CD4-positive, alpha-beta memory T cell (primary cell): Measurements from ENCODE around the gene RAPGEF4. TPM values are rescaled to one million over a fixed set of nuclear protein-coding genes. Genes with fewer than 3 reads are reported as not detected.

Source experiments
- CTCF ChIA-PET: fragments of 350-600 bp; sonication (Branson Sonifier 250); formaldehyde crosslinking; loops from one replicate; lab custom pipeline; 2021; ENCODE audit warnings: inconsistent platforms; ENCODE audit not compliant: partially characterized antibody; lab: Charles Lee
- POLR2A ChIA-PET: fragments of 350-600 bp; sonication (Branson Sonifier 250); formaldehyde crosslinking; loops from one replicate; lab custom pipeline; 2021; ENCODE audit not compliant: partially characterized antibody; lab: Charles Lee
- DNase-seq, 5 donors: peaks; one replicate each; pipeline versions ENCODE4 v3.0.0 to v3.0.0-alpha.2; 2020 to 2022; ENCODE audit warnings: mixed read lengths in 1 of 5
- H3K27ac ChIP-seq: one replicate; pipeline ENCODE4 v1.7.0; 2013; ENCODE audit warnings: low read depth, low read length
- H3K27me3 ChIP-seq: 2 replicates; pipeline ENCODE4 v1.7.0; 2013; ENCODE audit warnings: mild to moderate bottlenecking, low read length, moderate library complexity; ENCODE audit not compliant: insufficient read depth
- H3K36me3 ChIP-seq: 2 replicates; pipeline ENCODE4 v1.7.0; 2013; ENCODE audit warnings: mild to moderate bottlenecking, low read length, moderate library complexity; ENCODE audit not compliant: insufficient read depth
- H3K4me1 ChIP-seq: 2 replicates; pipeline ENCODE4 v1.7.0; 2013; ENCODE audit warnings: mild to moderate bottlenecking, low read length, moderate library complexity; ENCODE audit not compliant: insufficient read depth
- H3K4me3 ChIP-seq, 2 donors: one replicate each; pipeline ENCODE4 v1.7.0; 2013; ENCODE audit warnings: low read length in 2 of 2, mild to moderate bottlenecking in 1 of 2
- H3K9me3 ChIP-seq, 2 donors: one replicate each; pipeline ENCODE4 v1.7.0; 2013; ENCODE audit warnings: low read length in 2 of 2, control low read depth in 1 of 2; ENCODE audit not compliant: control insufficient read depth in 1 of 2
- H3K27ac Mint-ChIP-seq, 7 donors: one replicate each; pipeline ENCODE4 v1.8.0; 2020 to 2021; ENCODE audit warnings: mixed read lengths in 7 of 7, mild to moderate bottlenecking in 6 of 7, inconsistent platforms in 3 of 7, moderate library complexity in 3 of 7
- H3K27me3 Mint-ChIP-seq, 2 donors: one replicate each; pipeline ENCODE4 v1.8.0; 2020 to 2021; ENCODE audit warnings: mixed read lengths in 2 of 2
- H3K36me3 Mint-ChIP-seq, 2 donors: one replicate each; pipeline ENCODE4 v1.8.0; 2020 to 2021; ENCODE audit warnings: mixed read lengths in 2 of 2, inconsistent platforms in 1 of 2, mild to moderate bottlenecking in 1 of 2
- H3K4me1 Mint-ChIP-seq, 4 donors: one replicate each; pipeline ENCODE4 v1.8.0; 2020 to 2021; ENCODE audit warnings: mixed read lengths in 4 of 4, mild to moderate bottlenecking in 1 of 4
- H3K4me3 Mint-ChIP-seq, 8 donors: one replicate each; pipeline ENCODE4 v1.8.0; 2020 to 2021; ENCODE audit warnings: mixed read lengths in 8 of 8, mild to moderate bottlenecking in 7 of 8, moderate library complexity in 6 of 8, inconsistent platforms in 3 of 8
- H3K9me3 Mint-ChIP-seq, 8 donors: one replicate each; pipeline ENCODE4 v1.8.0; 2020 to 2021; ENCODE audit warnings: mixed read lengths in 8 of 8, mild to moderate bottlenecking in 5 of 8, inconsistent platforms in 3 of 8, moderate library complexity in 1 of 8
- intact Hi-C: fragments of 100-400 bp; cut with micrococcal nuclease; formaldehyde crosslinking; loops from one replicate; pipeline ENCODE4 v1.15.1; 2023
- polyA plus RNA-seq, 2 donors: library from polyadenylated mRNA; unstranded; fragments of 300-500 nt; fragmentation: Illumina TruSeq; gene quantifications; one replicate each; pipeline ENCODE4 v1.2.3, GENCODE V29; 2021
- total RNA-seq, 2 experiments: library from RNA; stranded (reverse); gene quantifications; one replicate each; pipeline ENCODE4 v1.2.3, GENCODE V29; 2021

RAPGEF4 gene
- total and polyA plus RNA-seq, 4 experiments from 2014 or later: not detected

DNA sequence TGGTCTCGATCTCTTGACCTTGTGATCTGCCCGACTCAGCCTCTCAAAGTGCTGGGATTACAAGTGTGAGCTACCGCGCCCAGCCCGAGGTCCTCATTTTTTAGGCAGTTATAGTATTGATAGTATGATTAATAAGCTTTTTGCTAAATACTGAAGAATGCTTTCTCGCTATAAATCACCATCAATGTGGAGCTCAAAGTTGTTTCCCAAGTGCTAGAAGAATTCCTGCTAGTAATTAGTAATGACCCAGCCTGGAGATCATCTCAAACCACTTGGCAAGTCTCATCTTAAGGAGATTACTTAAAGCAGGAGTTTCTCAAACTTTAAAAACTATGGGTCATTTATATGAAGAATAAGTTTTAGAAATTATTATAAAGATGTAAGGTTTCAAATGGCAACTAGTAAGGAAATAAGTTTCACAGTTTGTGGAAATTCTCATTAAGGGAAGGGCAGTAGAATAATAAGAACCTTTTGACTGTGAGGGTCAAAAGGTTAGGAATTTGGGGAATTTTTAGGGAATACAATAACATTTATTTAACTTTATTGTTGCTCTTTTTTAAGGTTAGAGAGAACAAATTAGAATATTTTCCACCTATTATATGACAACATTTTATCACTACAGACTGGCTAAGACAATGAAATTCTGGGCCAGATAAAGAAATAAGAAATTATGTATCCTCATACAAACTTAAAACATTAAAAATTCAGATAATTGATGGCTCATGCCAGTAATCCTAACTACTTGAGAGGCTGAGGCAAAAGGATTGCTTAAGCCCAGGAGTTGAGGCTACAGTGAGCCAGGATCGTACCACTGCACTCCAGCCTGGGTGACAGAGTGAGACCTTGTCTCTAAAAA is 191.4 kb downstream of the RAPGEF4 start:
- Mint-ChIP-seq H3K27ac (no peak overlapping the region), H3K9me3 (no peaks in the 10 kb centered on the region)
- intact Hi-C loops: no loop called here

DNA sequence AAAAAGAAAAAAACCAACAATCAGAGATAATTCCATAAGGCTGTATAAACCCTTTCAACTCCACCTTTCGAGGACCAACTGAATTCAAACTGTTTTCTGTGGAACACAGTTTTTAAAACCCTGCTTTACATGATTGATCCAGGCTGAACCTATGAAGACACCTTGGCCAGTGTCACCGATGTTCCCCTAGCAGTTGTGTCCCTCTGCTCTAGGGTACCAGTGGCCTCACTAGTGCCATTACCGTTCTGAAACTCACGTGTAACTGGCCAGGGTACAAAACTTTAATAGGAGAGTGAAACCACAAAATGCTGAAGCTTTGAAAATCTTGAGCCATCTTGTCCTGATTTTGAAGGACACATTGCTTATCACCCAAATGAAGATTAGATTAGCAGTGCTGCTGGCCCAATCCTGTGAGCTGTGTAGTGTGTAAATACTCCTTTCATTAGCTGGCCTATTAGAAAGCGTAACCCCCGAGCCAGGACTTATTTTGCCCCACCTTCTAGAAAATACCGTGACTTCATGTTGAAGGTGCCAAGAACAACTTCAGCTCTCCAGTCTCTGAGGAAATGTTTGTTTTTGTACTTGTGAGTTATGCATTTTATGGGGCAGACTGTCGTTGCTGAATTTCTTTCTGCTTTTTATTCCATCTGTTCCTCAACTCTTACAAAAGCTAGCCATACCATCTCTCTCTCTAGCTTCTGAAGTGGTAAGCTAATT is 192.2 kb downstream of the RAPGEF4 start:
- H3K27ac ChIP-seq: no peak overlapping the region
- intact Hi-C loops: no loop called here
- no peaks in the 10 kb centered on the region for H3K36me3 Mint-ChIP-seq
- H3K4me3 ChIP-seq: no peak overlapping the region
- CTCF ChIA-PET: interaction anchor here (1.8 kb wide), 1 partner anchor 9 kb away, joined by 7 read pairs; no protein-coding TSS in a partner anchor
- H3K36me3 ChIP-seq: no peaks in the 10 kb centered on the region
- POLR2A ChIA-PET: no interaction called here
- H3K27me3 Mint-ChIP-seq: peaks cover 17% of the 10 kb centered on the region in 2 donors
- no peak overlapping the region for H3K27ac Mint-ChIP-seq
- no peak overlapping the region for H3K4me3 Mint-ChIP-seq
- peaks cover 0 to 6% (median 2%) of the 10 kb centered on the region in 4 donors for H3K4me1 Mint-ChIP-seq
- no peak for DNase-seq
- H3K27me3 ChIP-seq: no peaks in the 10 kb centered on the region
- H3K9me3 Mint-ChIP-seq: no peaks in the 10 kb centered on the region
- no peaks in the 10 kb centered on the region for H3K4me1 ChIP-seq
- H3K9me3 ChIP-seq: no peaks in the 10 kb centered on the region

More for the DNA sequence above, 191.4 kb downstream of the RAPGEF4 start:
- Histone ChIP-seq H3K36me3 (no peaks in the 10 kb centered on the region), H3K4me1 (no peaks in the 10 kb centered on the region), H3K4me3 (no peak overlapping the region), H3K27me3 (no peaks in the 10 kb centered on the region), H3K9me3 (no peaks in the 10 kb centered on the region), H3K27ac (no peak overlapping the region)
- no peaks in the 10 kb centered on the region for H3K36me3 Mint-ChIP-seq
- H3K27me3 Mint-ChIP-seq: peaks cover 17 to 19% of the 10 kb centered on the region in 2 donors
- CTCF ChIA-PET: interaction anchor here (0.8 to 1.8 kb wide), 3 partner anchors 8 to 121 kb away, joined by 3 to 7 read pairs (median 3); no protein-coding TSS in a partner anchor
- H3K4me3 Mint-ChIP-seq: no peak overlapping the region
- no peak for DNase-seq
- POLR2A ChIA-PET: no interaction called here
- peaks cover 0 to 6% (median 2%) of the 10 kb centered on the region in 4 donors for H3K4me1 Mint-ChIP-seq

DNA sequence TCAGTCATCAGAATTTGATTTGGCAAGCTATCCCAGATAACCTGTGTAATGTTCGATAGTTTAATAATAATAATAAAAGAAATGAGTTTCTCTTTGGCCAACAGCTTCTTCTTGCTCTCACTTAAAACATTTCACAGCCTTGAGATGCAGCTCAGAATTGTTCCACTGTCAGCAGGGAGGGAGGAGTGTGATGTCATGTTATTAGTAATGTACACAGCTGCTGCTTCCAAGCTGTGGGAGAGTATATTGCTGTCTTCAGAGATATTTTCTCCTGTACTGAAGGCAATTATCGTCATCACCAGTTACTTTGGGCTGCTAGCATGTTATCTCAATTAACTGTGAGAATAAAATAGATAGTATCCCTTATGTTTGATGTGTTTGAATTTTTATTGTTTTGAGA is 193.1 kb downstream of the RAPGEF4 start:
- no peak overlapping the region for H3K27ac ChIP-seq
- no peak overlapping the region for H3K4me3 ChIP-seq
- H3K27ac Mint-ChIP-seq: no peak overlapping the region
- no peaks in the 10 kb centered on the region for H3K4me1 ChIP-seq
- no peaks in the 10 kb centered on the region for H3K36me3 ChIP-seq
- ChIA-PET POLR2A (no interaction called here), CTCF (interaction anchor here (1.0 to 1.8 kb wide), 2 partner anchors 8 to 123 kb away, joined by 4 to 7 read pairs; no protein-coding TSS in a partner anchor)
- H3K36me3 Mint-ChIP-seq: no peaks in the 10 kb centered on the region
- peaks cover 0 to 6% (median 2%) of the 10 kb centered on the region in 4 donors for H3K4me1 Mint-ChIP-seq
- no peaks in the 10 kb centered on the region for H3K27me3 ChIP-seq
- intact Hi-C loops: no loop called here
- H3K9me3 ChIP-seq: no peaks in the 10 kb centered on the region
- peaks cover 21 to 22% of the 10 kb centered on the region in 2 donors for H3K27me3 Mint-ChIP-seq
- no peak overlapping the region for H3K4me3 Mint-ChIP-seq
- no peaks in the 10 kb centered on the region for H3K9me3 Mint-ChIP-seq
- DNase-seq: no peak

DNA sequence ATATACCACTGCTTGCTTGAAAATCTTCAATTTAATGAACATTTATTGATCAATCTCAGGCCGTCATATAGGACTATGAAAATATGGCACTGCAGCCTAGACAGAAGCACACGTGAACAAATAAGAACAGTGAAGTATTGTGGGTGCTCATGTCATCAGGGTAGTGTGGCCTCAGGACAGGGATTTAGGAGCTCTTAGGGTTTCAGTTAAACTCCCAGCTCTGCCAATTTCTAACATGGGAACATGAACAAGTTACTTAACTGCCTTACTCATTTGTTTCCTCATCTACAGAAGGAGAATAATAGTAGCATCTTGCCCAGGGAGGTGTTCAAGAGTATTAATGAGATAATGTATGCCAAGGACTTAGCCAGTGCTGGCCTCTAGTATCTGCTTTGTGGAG is 194.0 kb downstream of the RAPGEF4 start:
- Mint-ChIP-seq H3K36me3 (no peaks in the 10 kb centered on the region), H3K27me3 (peaks cover 18 to 19% of the 10 kb centered on the region in 2 donors), H3K9me3 (no peaks in the 10 kb centered on the region), H3K4me3 (no peak overlapping the region), H3K27ac (no peak overlapping the region), H3K4me1 (peaks cover 0 to 6% (median 2%) of the 10 kb centered on the region in 4 donors)
- H3K4me3 ChIP-seq: no peak overlapping the region
- DNase-seq: no peak
- H3K27ac ChIP-seq: no peak overlapping the region
- H3K9me3 ChIP-seq: no peaks in the 10 kb centered on the region
- no peaks in the 10 kb centered on the region for H3K36me3 ChIP-seq
- intact Hi-C loops: loop anchor here (10.0 kb wide), 1 partner anchor 1225 kb away; no protein-coding TSS in a partner anchor
- CTCF ChIA-PET: interaction anchor here (0.6 to 1.6 kb wide), 3 partner anchors 13 to 33 kb away, joined by 3 to 4 read pairs (median 4); no protein-coding TSS in a partner anchor
- H3K27me3 ChIP-seq: no peaks in the 10 kb centered on the region
- POLR2A ChIA-PET: no interaction called here
- H3K4me1 ChIP-seq: no peaks in the 10 kb centered on the region

DNA sequence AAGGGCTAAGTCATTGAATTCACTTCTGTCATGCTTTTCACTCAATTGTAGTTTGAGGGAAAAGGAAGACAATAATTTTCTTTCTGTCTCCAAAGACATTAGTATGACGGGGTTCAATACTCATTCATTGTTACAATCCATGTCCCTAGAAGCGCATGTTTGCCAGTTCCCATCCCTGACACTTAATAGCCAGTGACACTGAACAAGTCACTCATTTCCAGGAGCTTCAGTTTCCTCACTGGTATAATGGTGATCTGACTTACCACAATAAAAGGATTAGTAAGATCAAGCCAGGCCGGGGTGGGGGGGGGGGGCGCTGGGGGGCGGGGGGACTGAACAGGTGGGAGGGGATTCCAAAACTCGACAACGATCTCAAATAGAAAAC is 195.2 kb downstream of the RAPGEF4 start:
- no peak overlapping the region for H3K27ac Mint-ChIP-seq
- Histone ChIP-seq H3K9me3 (no peaks in the 10 kb centered on the region), H3K4me1 (no peaks in the 10 kb centered on the region), H3K4me3 (no peak overlapping the region), H3K27ac (no peak overlapping the region), H3K36me3 (no peaks in the 10 kb centered on the region), H3K27me3 (no peaks in the 10 kb centered on the region)
- no peaks in the 10 kb centered on the region for H3K36me3 Mint-ChIP-seq
- H3K9me3 Mint-ChIP-seq: no peaks in the 10 kb centered on the region
- peaks cover 18 to 19% of the 10 kb centered on the region in 2 donors for H3K27me3 Mint-ChIP-seq
- no peak for DNase-seq
- H3K4me3 Mint-ChIP-seq: no peak overlapping the region
- intact Hi-C loops: loop anchor here (10.0 kb wide), 1 partner anchor 1226 kb away; no protein-coding TSS in a partner anchor
- peaks cover 0 to 6% (median 2%) of the 10 kb centered on the region in 4 donors for H3K4me1 Mint-ChIP-seq
- ChIA-PET POLR2A (no interaction called here), CTCF (interaction anchor here (1.2 to 2.8 kb wide), 7 partner anchors 8 to 1358 kb away, joined by 3 to 21 read pairs (median 10); no protein-coding TSS in a partner anchor)

DNA sequence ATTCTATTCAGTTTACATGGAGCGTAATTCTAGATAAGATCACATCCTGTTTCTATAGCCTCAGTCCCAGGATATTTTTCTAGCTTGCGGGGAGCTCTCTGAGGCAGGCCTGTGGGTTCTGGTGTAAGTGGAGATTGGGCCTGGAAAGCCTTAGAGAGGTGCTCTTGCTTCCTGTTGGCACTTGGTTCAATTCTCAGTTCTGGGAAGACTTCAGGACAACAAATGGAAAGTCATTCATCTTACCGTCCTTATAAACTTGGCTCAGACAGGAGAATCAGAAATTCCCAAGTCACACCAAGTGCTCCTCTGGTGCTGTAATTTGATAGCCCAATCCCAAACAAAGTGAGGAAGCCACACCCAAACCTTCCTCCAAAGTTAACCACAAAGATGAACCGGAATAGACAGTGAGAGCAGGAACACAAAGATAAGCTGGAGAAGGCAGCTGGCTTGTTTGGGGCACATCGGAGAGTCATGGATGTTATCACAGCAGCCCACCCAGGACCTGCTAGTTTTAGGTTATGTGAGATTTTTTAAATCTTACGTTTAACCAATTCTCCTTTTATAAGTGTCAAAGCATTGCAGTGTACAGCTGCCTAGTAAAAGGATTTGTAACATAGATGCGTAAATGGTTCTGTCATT is 195.7 kb downstream of the RAPGEF4 start:
- peaks cover 0 to 6% (median 2%) of the 10 kb centered on the region in 4 donors for H3K4me1 Mint-ChIP-seq
- Histone ChIP-seq H3K4me1 (no peaks in the 10 kb centered on the region), H3K4me3 (no peak overlapping the region), H3K36me3 (no peaks in the 10 kb centered on the region), H3K27me3 (no peaks in the 10 kb centered on the region), H3K9me3 (no peaks in the 10 kb centered on the region), H3K27ac (no peak overlapping the region)
- H3K9me3 Mint-ChIP-seq: no peaks in the 10 kb centered on the region
- POLR2A ChIA-PET: no interaction called here
- peak overlapping the region in 1 of 8 donors; percentile 41 for H3K4me3 Mint-ChIP-seq
- intact Hi-C loops: loop anchor here (10.0 kb wide), 1 partner anchor 1227 kb away; no protein-coding TSS in a partner anchor
- DNase-seq: no peak
- H3K27ac Mint-ChIP-seq: no peak overlapping the region
- H3K27me3 Mint-ChIP-seq: peaks cover 16 to 19% of the 10 kb centered on the region in 2 donors
- CTCF ChIA-PET: interaction anchor here (0.7 to 2.9 kb wide), 17 partner anchors 8 to 1701 kb away, joined by 3 to 21 read pairs (median 3); no protein-coding TSS in a partner anchor
- no peaks in the 10 kb centered on the region for H3K36me3 Mint-ChIP-seq
